HG02610 (cell line): Measurements from ENCODE around the gene TDO2.
"Not testable (repeated sequence)": the region's sequence is repeated elsewhere in the genome, so short reads cannot be mapped to it uniquely, and the experiment has no call there.

Source experiments
- ATAC-seq: cut with Tn5 transposase; IDR thresholded peaks from one replicate; pipeline ENCODE4 v1.9.1; 2021; ENCODE audit warnings: mild to moderate bottlenecking, moderate library complexity; ENCODE audit not compliant: unreplicated experiment

The TDO2 gene

GRCh38 chr4:155903453-155903852 is at the start of gene TDO2:
Gene TDO2 (plus strand): TSS chr4:155903696. CDS start chr4:155903759, 63 bp downstream.
- no peak for ATAC-seq

GRCh38 chr4:155854582-155855226 is 48.8 kb upstream of the TDO2 start:
- ATAC-seq: no peak

GRCh38 chr4:155855897-155856296 is 47.6 kb upstream of the TDO2 start:
- ATAC-seq: no peak

- ATAC-seq: no peak
Observed at GRCh38 chr4:155866177-155866576, 37.3 kb upstream of the TDO2 start, which contains the start of gene ASIC5. Gene ASIC5 (minus strand): TSS chr4:155866277. CDS start chr4:155866226, 51 bp downstream.

GRCh38 chr4:155875878-155876277 is 27.6 kb upstream of the TDO2 start:
- ATAC-seq: no peak

GRCh38 chr4:155877971-155878370 is 25.5 kb upstream of the TDO2 start:
- ATAC-seq: no peak

- no peak for ATAC-seq
Observed at GRCh38 chr4:155878611-155879010, 24.9 kb upstream of the TDO2 start.

- no peak for ATAC-seq
Observed at GRCh38 chr4:155879767-155880166, 23.7 kb upstream of the TDO2 start.

GRCh38 chr4:155881555-155881954 is 21.9 kb upstream of the TDO2 start:
- no peak for ATAC-seq

GRCh38 chr4:155883895-155884294 is 19.6 kb upstream of the TDO2 start:
- ATAC-seq: no peak

GRCh38 chr4:155885666-155886065 is 17.8 kb upstream of the TDO2 start:
- ATAC-seq: no peak

GRCh38 chr4:155887045-155887444 is 16.5 kb upstream of the TDO2 start:
- no peak for ATAC-seq

- no peak for ATAC-seq
Observed at GRCh38 chr4:155887847-155888570, 15.5 kb upstream of the TDO2 start.

GRCh38 chr4:155889031-155889793 is 14.3 kb upstream of the TDO2 start:
- no peak for ATAC-seq

- no peak for ATAC-seq
Observed at GRCh38 chr4:155889946-155890345, 13.6 kb upstream of the TDO2 start.

GRCh38 chr4:155891058-155891457 is 12.4 kb upstream of the TDO2 start:
- no peak for ATAC-seq

GRCh38 chr4:155898371-155898770 is 5.1 kb upstream of the TDO2 start:
- not testable (repeated sequence) for ATAC-seq

GRCh38 chr4:155899891-155900290 is 3.6 kb upstream of the TDO2 start:
- ATAC-seq: no peak

GRCh38 chr4:155900381-155900780 is 3.1 kb upstream of the TDO2 start:
- no peak for ATAC-seq

- no peak for ATAC-seq
Observed at GRCh38 chr4:155901013-155901412, 2.5 kb upstream of the TDO2 start.

- ATAC-seq: no peak
Observed at GRCh38 chr4:155904331-155904730, 835 bp downstream of the TDO2 start.
